ENCODE measurements around the gene CLEC3B. TPM values are rescaled to one million over a fixed set of nuclear protein-coding genes. Genes with fewer than 3 reads are reported as not detected.
A peak's percentile ranks its signal among the peaks of the same experiment; 100 is the strongest.

Gene CLEC3B
- total RNA-seq, 2 experiments from 2014 or later = not detected

GRCh38 chr3:45016916-45017315 is 9.2 kb upstream of the CLEC3B start:
- H3K9me3 Mint-ChIP-seq = no peaks in the 10 kb centered on the region
- no peak for DNase-seq
- no peak for ATAC-seq
- ChIA-PET CTCF (no interaction called here), POLR2A (interaction anchor here (0.5 kb wide), 1 partner anchor 318 kb away, joined by 3 read pairs; no protein-coding TSS in a partner anchor)
- intact Hi-C loops (cut with micrococcal nuclease) = no loop called here
- no peak overlapping the region for H3K4me3 Mint-ChIP-seq
- H3K27me3 Mint-ChIP-seq = no peaks in the 10 kb centered on the region
- H3K36me3 Mint-ChIP-seq (ENCODE audit: low read depth) = peaks cover 14% of the 10 kb centered on the region
- TF ChIP-seq CTCF (IDR thresholded peaks at IDR 0.05) = no peak
- H3K27ac Mint-ChIP-seq = no peak overlapping the region
- peaks cover 13% of the 10 kb centered on the region for H3K4me1 Mint-ChIP-seq (ENCODE audit: low read depth)

GRCh38 chr3:45017821-45018220 is 8.3 kb upstream of the CLEC3B start:
- POLR2A ChIA-PET = no interaction called here
- intact Hi-C loops (cut with micrococcal nuclease) = no loop called here
- ATAC-seq (no peak), DNase-seq (no peak)
- TF ChIP-seq CTCF (IDR thresholded peaks at IDR 0.05) = no peak
- Mint-ChIP-seq H3K4me1 (ENCODE audit: low read depth) (peaks cover 13% of the 10 kb centered on the region), H3K27me3 (no peaks in the 10 kb centered on the region), H3K4me3 (no peak overlapping the region), H3K36me3 (ENCODE audit: low read depth) (peaks cover 7% of the 10 kb centered on the region), H3K27ac (no peak overlapping the region), H3K9me3 (no peaks in the 10 kb centered on the region)
- CTCF ChIA-PET = no interaction called here

- intact Hi-C loops (cut with micrococcal nuclease) = no loop called here
- Mint-ChIP-seq H3K4me1 (ENCODE audit: low read depth) (peaks cover 13% of the 10 kb centered on the region), H3K27ac (peak overlapping the region; percentile 0), H3K36me3 (ENCODE audit: low read depth) (peaks cover 3% of the 10 kb centered on the region), H3K9me3 (no peaks in the 10 kb centered on the region), H3K27me3 (no peaks in the 10 kb centered on the region), H3K4me3 (no peak overlapping the region)
- DNase-seq (no peak), ATAC-seq (peak; percentile 55)
- no peak for TF ChIP-seq CTCF (IDR thresholded peaks at IDR 0.05)
- POLR2A ChIA-PET = interaction anchor here (1.2 kb wide), 1 partner anchor 27 kb away, joined by 3 read pairs; no protein-coding TSS in a partner anchor
- CTCF ChIA-PET = interaction anchor here (1.2 kb wide), 1 partner anchor 9 kb away, joined by 3 read pairs; no protein-coding TSS in a partner anchor
These were observed 5.6 kb upstream of the CLEC3B start for GRCh38 chr3:45020534-45020933.

GRCh38 chr3:45021524-45022297 is 4.4 kb upstream of the CLEC3B start:
- ChIA-PET CTCF (no interaction called here), POLR2A (no interaction called here)
- no peak overlapping the region for H3K27ac Mint-ChIP-seq
- TF ChIP-seq CTCF (IDR thresholded peaks at IDR 0.05) = no peak
- H3K27me3 Mint-ChIP-seq = no peaks in the 10 kb centered on the region
- peaks cover 13% of the 10 kb centered on the region for H3K4me1 Mint-ChIP-seq (ENCODE audit: low read depth)
- ATAC-seq (no peak), DNase-seq (no peak)
- H3K9me3 Mint-ChIP-seq = no peaks in the 10 kb centered on the region
- intact Hi-C loops (cut with micrococcal nuclease) = no loop called here
- H3K36me3 Mint-ChIP-seq (ENCODE audit: low read depth) = peaks cover 3% of the 10 kb centered on the region
- H3K4me3 Mint-ChIP-seq = no peak overlapping the region

GRCh38 chr3:45023675-45024074 is 2.4 kb upstream of the CLEC3B start:
- DNase-seq (no peak), ATAC-seq (no peak)
- ChIA-PET CTCF (no interaction called here), POLR2A (no interaction called here)
- Mint-ChIP-seq H3K4me1 (ENCODE audit: low read depth) (peaks cover 13% of the 10 kb centered on the region), H3K36me3 (ENCODE audit: low read depth) (peaks cover 1% of the 10 kb centered on the region), H3K4me3 (no peak overlapping the region), H3K27me3 (no peaks in the 10 kb centered on the region), H3K9me3 (no peaks in the 10 kb centered on the region), H3K27ac (no peak overlapping the region)
- intact Hi-C loops (cut with micrococcal nuclease) = no loop called here
- no peak for TF ChIP-seq CTCF (IDR thresholded peaks at IDR 0.05)

Data from activated CD8-positive, alpha-beta T cell treated with anti-CD3 and anti-CD28 coated beads for 36 hours (primary cell).